SK-N-MC (cell line): Measurements from ENCODE around the gene PIK3CD.

Source experiments
- EZH2 ChIP-seq: fragments of 200-600 bp; sonication (generic); IDR thresholded peaks from one replicate; pipeline ENCODE4 v1.6.1; 2017; ENCODE audit warnings: antibody characterized with exemption
- POLR2AphosphoS5 ChIP-seq: IDR thresholded peaks from 2 replicates; pipeline ENCODE4 v1.6.1; 2012; ENCODE audit warnings: mild to moderate bottlenecking, low read depth, low read length, borderline replicate concordance

DNA sequence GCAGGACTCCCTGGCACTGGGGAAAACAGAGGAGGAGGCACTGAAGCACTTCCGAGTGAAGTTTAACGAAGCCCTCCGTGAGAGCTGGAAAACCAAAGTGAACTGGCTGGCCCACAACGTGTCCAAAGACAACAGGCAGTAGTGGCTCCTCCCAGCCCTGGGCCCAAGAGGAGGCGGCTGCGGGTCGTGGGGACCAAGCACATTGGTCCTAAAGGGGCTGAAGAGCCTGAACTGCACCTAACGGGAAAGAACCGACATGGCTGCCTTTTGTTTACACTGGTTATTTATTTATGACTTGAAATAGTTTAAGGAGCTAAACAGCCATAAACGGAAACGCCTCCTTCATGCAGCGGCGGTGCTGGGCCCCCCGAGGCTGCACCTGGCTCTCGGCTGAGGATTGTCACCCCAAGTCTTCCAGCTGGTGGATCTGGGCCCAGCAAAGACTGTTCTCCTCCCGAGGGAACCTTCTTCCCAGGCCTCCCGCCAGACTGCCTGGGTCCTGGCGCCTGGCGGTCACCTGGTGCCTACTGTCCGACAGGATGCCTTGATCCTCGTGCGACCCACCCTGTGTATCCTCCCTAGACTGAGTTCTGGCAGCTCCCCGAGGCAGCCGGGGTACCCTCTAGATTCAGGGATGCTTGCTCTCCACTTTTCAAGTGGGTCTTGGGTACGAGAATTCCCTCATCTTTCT lies 75.5 kb downstream of the PIK3CD start:
- TF ChIP-seq POLR2AphosphoS5, result no peak
- no peak for TF ChIP-seq EZH2
